B cell (primary cell): Measurements from ENCODE around the gene EYS. TPM values are rescaled to one million over a fixed set of nuclear protein-coding genes. Genes with fewer than 3 reads are reported as not detected.

Experiments
- ATAC-seq: fragments of 200-7000 bp; cut with Tn5 transposase; one replicate; pipeline ENCODE4 v1.10.0; 2021; ENCODE audit warnings: low read depth, mild to moderate bottlenecking, moderate number of reproducible peaks, moderate library complexity
- CTCF ChIA-PET: fragments of 350-600 bp; sonication (Branson Sonifier 250); formaldehyde crosslinking; loops from one replicate; lab custom pipeline; 2021; ENCODE audit warnings: antibody characterized with exemption, inconsistent platforms; lab: Charles Lee
- POLR2A ChIA-PET: fragments of 350-600 bp; sonication (Branson Sonifier 250); formaldehyde crosslinking; loops from one replicate; lab custom pipeline; 2021; ENCODE audit warnings: antibody characterized with exemption; lab: Charles Lee
- DNase-seq: peaks from one replicate; pipeline ENCODE4 v3.0.0; 2013
- H2AFZ ChIP-seq: 2 replicates; pipeline ENCODE4 v1.6.1; 2012; ENCODE audit warnings: mild to moderate bottlenecking, low read depth, low read length; ENCODE audit not compliant: insufficient read depth, poor library complexity, severe bottlenecking
- H3K27ac ChIP-seq, 2 donors: 1 replicate in 1 of 2; 2 replicates in 1 of 2; pipeline ENCODE4 v1.5.1; 2012 to 2013; ENCODE audit warnings: low read length in 2 of 2, mild to moderate bottlenecking in 2 of 2, moderate library complexity in 1 of 2
- H3K27me3 ChIP-seq, 4 experiments: fragments of 200-600 bp in 1 of 4; sonication (generic) in 1 of 4; replicated peaks in 1 of 4; 1 replicate in 2 of 4; 2 replicates in 2 of 4; pipeline versions ENCODE4 v1.6.1 to v1.7.0; 2013 to 2016; ENCODE audit warnings: low read length in 3 of 4, mild to moderate bottlenecking in 2 of 4, mixed read lengths in 1 of 4, moderate library complexity in 1 of 4; ENCODE audit not compliant: insufficient read depth in 4 of 4, control insufficient read depth in 3 of 4; ENCODE audit errors: control extremely low read depth in 1 of 4
- H3K36me3 ChIP-seq, 2 experiments: replicated peaks in 1 of 2; 1 replicate in 1 of 2; 2 replicates in 1 of 2; pipeline versions ENCODE4 v1.6.1 to v1.7.1; 2013; ENCODE audit warnings: low read length in 1 of 2; ENCODE audit not compliant: insufficient read depth in 2 of 2, control insufficient read depth in 1 of 2; ENCODE audit errors: control extremely low read depth in 1 of 2, extremely low read depth in 1 of 2
- H3K4me1 ChIP-seq, 2 donors: fragments of 200-600 bp in 1 of 2; sonication (generic) in 1 of 2; 1 replicate in 1 of 2; 2 replicates in 1 of 2; pipeline versions ENCODE4 v1.5.1 to v1.6.1; 2013 to 2017; ENCODE audit warnings: low read length in 2 of 2; ENCODE audit not compliant: control insufficient read depth in 2 of 2, insufficient read depth in 2 of 2
- H3K4me2 ChIP-seq: replicated peaks from 2 replicates; pipeline ENCODE3; 2012; ENCODE audit warnings: mild to moderate bottlenecking, low read depth, low read length; ENCODE audit not compliant: poor library complexity, severe bottlenecking
- H3K4me3 ChIP-seq, 5 experiments: fragments of 200-600 bp in 1 of 5; sonication (generic) in 1 of 5; 1 replicate in 3 of 5; 2 replicates in 2 of 5; pipeline versions ENCODE4 v1.5.1 to v1.7.0; 2011 to 2016; ENCODE audit warnings: low read length in 4 of 5, mild to moderate bottlenecking in 4 of 5, low read depth in 2 of 5, control low read depth in 1 of 5, moderate library complexity in 1 of 5; ENCODE audit not compliant: insufficient read depth in 1 of 5; ENCODE audit errors: control extremely low read depth in 1 of 5, extremely low read depth in 1 of 5
- H3K79me2 ChIP-seq: fragments of 200-600 bp; sonication (generic); one replicate; pipeline ENCODE4 v1.6.0; 2016; ENCODE audit warnings: low read length; ENCODE audit not compliant: control insufficient read depth, insufficient read depth
- H3K9ac ChIP-seq: fragments of 200-600 bp; sonication (generic); 2 replicates; pipeline ENCODE4 v1.6.1; 2017; ENCODE audit warnings: mild to moderate bottlenecking, low read length, moderate library complexity
- H3K9me3 ChIP-seq, 3 donors: one replicate each; pipeline versions ENCODE4 v1.6.1 to v1.7.1; 2013; ENCODE audit warnings: low read length in 2 of 3; ENCODE audit not compliant: control insufficient read depth in 2 of 3, insufficient read depth in 1 of 3; ENCODE audit errors: control extremely low read depth in 1 of 3
- H4K20me1 ChIP-seq: 2 replicates; pipeline ENCODE4 v1.6.0; 2012; ENCODE audit warnings: mild to moderate bottlenecking, low read length; ENCODE audit not compliant: insufficient read depth, control insufficient read depth, poor library complexity, severe bottlenecking
- H3K27ac Mint-ChIP-seq: one replicate; pipeline ENCODE4 v1.8.0; 2021; ENCODE audit warnings: mixed read lengths
- H3K27me3 Mint-ChIP-seq: one replicate; pipeline ENCODE4 v1.8.0; 2021; ENCODE audit warnings: mixed read lengths
- H3K4me1 Mint-ChIP-seq: one replicate; pipeline ENCODE4 v1.8.0; 2021; ENCODE audit warnings: mixed read lengths
- H3K4me3 Mint-ChIP-seq: one replicate; pipeline ENCODE4 v1.8.0; 2021; ENCODE audit warnings: mixed read lengths
- H3K9me3 Mint-ChIP-seq: one replicate; pipeline ENCODE4 v1.8.0; 2022; ENCODE audit warnings: mixed read lengths; ENCODE audit not compliant: insufficient read depth
- CTCF ChIP-seq: fragments of 200-600 bp; IDR thresholded peaks from one replicate; pipeline ENCODE4 v1.8.0; 2022; ENCODE audit warnings: antibody characterized with exemption, mild to moderate bottlenecking
- EZH2 ChIP-seq: IDR thresholded peaks from 2 replicates; pipeline ENCODE4 v1.6.1; 2012; ENCODE audit warnings: borderline replicate concordance, low read depth, mild to moderate bottlenecking, moderate library complexity, low read length; ENCODE audit not compliant: insufficient read depth, poor library complexity, severe bottlenecking
- WGBS: methylation state at CpG from one replicate; pipeline ENCODE4 v1.1.5; 2013; ENCODE audit warnings: missing lambda C conversion rate; ENCODE audit not compliant: insufficient coverage; 5-methylcytosine and 5-hydroxymethylcytosine counted together
- intact Hi-C: fragments of 100-400 bp; cut with micrococcal nuclease; formaldehyde crosslinking; loops from one replicate; pipeline ENCODE4 v1.10.0; 2022
- polyA plus RNA-seq: library from polyadenylated mRNA; depleted of rRNA; stranded (reverse); fragments of >200 nt; gene quantifications from 2 replicates; pipeline ENCODE4 v1.2.3, GENCODE V29; 2012
- total RNA-seq, 2 donors: library from RNA; stranded (reverse); fragments of 120-200 nt in 1 of 2; gene quantifications; 1 replicate in 1 of 2; 2 replicates in 1 of 2; pipeline versions ENCODE4 v1.2.3 to v1.2.4, GENCODE V29; 2013 to 2022

The EYS gene
- total and polyA plus RNA-seq, 2 donors (not counting 1 experiment from before 2014, with no cell fraction given): not detected

- no peak for TF ChIP-seq CTCF
- no peak for TF ChIP-seq EZH2
- 84% methylated on average over 1 of the region's 1 CpG for WGBS
- H3K4me1 ChIP-seq: no peaks in the 10 kb centered on the region
- ChIA-PET CTCF (no interaction called here), POLR2A (no interaction called here)
- H3K9me3 ChIP-seq: peaks cover 0 to 8% (median 2%) of the 10 kb centered on the region in 3 donors
- ATAC-seq (no peak), DNase-seq (no peak)
- no peaks in the 10 kb centered on the region for H4K20me1 ChIP-seq
- intact Hi-C loops: no loop called here
- H2AFZ ChIP-seq: no peak overlapping the region
- H3K27me3 ChIP-seq: no peaks in the 10 kb centered on the region
- Mint-ChIP-seq H3K4me1 (no peaks in the 10 kb centered on the region), H3K27me3 (no peaks in the 10 kb centered on the region), H3K4me3 (no peak overlapping the region), H3K9me3 (peaks cover 7% of the 10 kb centered on the region), H3K27ac (no peak overlapping the region)
- H3K4me3 ChIP-seq: no peak overlapping the region
- no peak overlapping the region for H3K4me2 ChIP-seq
- H3K27ac ChIP-seq: no peak overlapping the region
- H3K9ac ChIP-seq: no peak overlapping the region
- H3K79me2 ChIP-seq: no peaks in the 10 kb centered on the region
- H3K36me3 ChIP-seq: no peaks in the 10 kb centered on the region
Observed at GRCh38 chr6:65221153-65221552, 485.9 kb downstream of the EYS start.

GRCh38 chr6:65202738-65203137 is 504.3 kb downstream of the EYS start:
- WGBS: 83% methylated on average over 2 of the region's 2 CpGs
- no peaks in the 10 kb centered on the region for H3K27me3 Mint-ChIP-seq
- Histone ChIP-seq H3K36me3 (no peaks in the 10 kb centered on the region), H3K4me1 (no peaks in the 10 kb centered on the region), H3K79me2 (no peaks in the 10 kb centered on the region), H3K27ac (no peak overlapping the region), H3K9ac (no peak overlapping the region), H4K20me1 (no peaks in the 10 kb centered on the region), H3K4me3 (no peak overlapping the region), H3K9me3 (peaks cover 0 to 4% (median 0%) of the 10 kb centered on the region in 3 donors), H3K4me2 (no peak overlapping the region), H3K27me3 (no peaks in the 10 kb centered on the region), H2AFZ (no peak overlapping the region)
- no peak overlapping the region for H3K27ac Mint-ChIP-seq
- no peak for ATAC-seq
- ChIA-PET CTCF (no interaction called here), POLR2A (no interaction called here)
- H3K9me3 Mint-ChIP-seq: peaks cover 7% of the 10 kb centered on the region
- no peak overlapping the region for H3K4me3 Mint-ChIP-seq
- no peak for DNase-seq
- no peaks in the 10 kb centered on the region for H3K4me1 Mint-ChIP-seq
- no peak for TF ChIP-seq CTCF
- TF ChIP-seq EZH2: no peak
- intact Hi-C loops: no loop called here
